Measurements from ENCODE around the gene BTBD9. TPM values are rescaled to one million over a fixed set of nuclear protein-coding genes. Genes with fewer than 3 reads are reported as not detected.

BTBD9 gene
- total RNA-seq, 2 donors from 2014 or later: 14.2 to 18.2 TPM

DNA sequence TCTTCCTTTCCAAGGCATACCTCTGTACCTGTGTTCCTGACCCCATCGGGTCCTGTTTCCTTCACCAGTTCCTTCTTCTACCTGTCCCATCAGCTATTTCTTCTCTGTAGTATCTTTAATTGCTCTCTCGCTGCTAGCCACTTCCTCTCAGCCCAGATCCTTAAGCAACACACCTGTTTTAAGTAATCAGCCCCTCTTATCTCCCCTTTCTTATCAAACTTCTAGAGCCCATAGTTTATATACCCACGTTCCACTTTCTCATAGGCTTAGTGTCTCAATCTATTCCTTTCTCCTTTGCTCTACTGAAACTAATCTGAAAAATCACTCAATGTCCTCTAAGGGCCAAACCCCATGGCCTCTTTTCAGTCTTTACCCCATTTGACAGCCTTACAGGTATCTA is 239.6 kb downstream of the BTBD9 start:
- TF ChIP-seq, protein P1, sequence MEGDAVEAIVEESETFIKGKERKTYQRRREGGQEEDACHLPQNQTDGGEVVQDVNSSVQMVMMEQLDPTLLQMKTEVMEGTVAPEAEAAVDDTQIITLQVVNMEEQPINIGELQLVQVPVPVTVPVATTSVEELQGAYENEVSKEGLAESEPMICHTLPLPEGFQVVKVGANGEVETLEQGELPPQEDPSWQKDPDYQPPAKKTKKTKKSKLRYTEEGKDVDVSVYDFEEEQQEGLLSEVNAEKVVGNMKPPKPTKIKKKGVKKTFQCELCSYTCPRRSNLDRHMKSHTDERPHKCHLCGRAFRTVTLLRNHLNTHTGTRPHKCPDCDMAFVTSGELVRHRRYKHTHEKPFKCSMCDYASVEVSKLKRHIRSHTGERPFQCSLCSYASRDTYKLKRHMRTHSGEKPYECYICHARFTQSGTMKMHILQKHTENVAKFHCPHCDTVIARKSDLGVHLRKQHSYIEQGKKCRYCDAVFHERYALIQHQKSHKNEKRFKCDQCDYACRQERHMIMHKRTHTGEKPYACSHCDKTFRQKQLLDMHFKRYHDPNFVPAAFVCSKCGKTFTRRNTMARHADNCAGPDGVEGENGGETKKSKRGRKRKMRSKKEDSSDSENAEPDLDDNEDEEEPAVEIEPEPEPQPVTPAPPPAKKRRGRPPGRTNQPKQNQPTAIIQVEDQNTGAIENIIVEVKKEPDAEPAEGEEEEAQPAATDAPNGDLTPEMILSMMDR (IDR thresholded peaks at IDR 0.05): no peak
- Histone ChIP-seq H3K36me3 (no peaks in the 10 kb centered on the region), H3K27me3 (no peaks in the 10 kb centered on the region), H3K4me3 (no peak overlapping the region), H3K4me1 (peaks cover 0 to 9% of the 10 kb centered on the region in 2 donors), H3K9me3 (no peaks in the 10 kb centered on the region), H3K27ac (no peak overlapping the region)
- DNase-seq (ENCODE audit: low spot score): no peak

DNA sequence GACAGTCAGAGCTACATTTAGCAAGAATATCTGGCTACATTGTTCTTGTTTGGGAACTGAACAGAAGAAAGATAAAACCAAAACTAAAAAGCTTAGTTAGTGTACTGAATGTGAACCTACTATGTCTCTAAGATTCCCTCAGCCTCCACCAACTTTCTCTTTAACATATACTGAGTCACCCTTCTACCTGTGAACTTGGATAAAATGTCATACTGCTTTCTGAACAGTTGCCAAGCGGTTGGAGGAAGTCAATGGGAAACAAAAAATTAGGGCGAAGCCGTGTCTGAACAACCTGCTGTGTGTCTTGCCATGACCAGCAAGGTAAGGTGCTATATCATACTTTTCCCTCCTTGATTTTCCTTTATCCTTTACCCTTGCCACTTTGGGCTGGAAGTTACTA is 243.5 kb downstream of the BTBD9 start:
- DNase-seq (ENCODE audit: low spot score): no peak
- Histone ChIP-seq H3K9me3 (no peaks in the 10 kb centered on the region), H3K4me1 (peaks cover 0 to 3% of the 10 kb centered on the region in 2 donors), H3K27me3 (no peaks in the 10 kb centered on the region), H3K36me3 (no peaks in the 10 kb centered on the region), H3K4me3 (no peak overlapping the region), H3K27ac (no peak overlapping the region)
- TF ChIP-seq, protein P1 (IDR thresholded peaks at IDR 0.05): no peak

DNA sequence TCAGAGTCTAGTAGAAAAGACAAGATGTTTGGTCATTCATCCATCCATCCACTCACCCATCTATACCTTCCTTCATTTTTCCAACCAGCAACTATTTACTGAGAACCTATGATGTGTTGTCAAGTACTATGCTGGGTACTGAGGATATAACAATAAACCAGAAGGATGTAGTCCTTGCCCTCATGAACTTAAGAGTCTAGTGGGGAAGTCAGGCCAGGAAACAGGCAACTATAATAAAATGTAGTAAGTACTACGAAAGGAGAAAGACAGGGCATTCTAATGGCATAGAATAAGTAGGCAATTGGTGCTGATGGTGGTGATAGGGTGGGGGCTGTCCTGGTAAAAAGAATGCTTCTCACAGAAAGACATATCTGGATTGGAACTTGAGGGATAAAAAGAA is 245.7 kb downstream of the BTBD9 start:
- TF ChIP-seq, protein P1 (IDR thresholded peaks at IDR 0.05): no peak
- H3K36me3 ChIP-seq: no peaks in the 10 kb centered on the region
- H3K9me3 ChIP-seq: no peaks in the 10 kb centered on the region
- no peaks in the 10 kb centered on the region for H3K27me3 ChIP-seq
- H3K4me1 ChIP-seq: peaks cover 0 to 3% of the 10 kb centered on the region in 2 donors
- no peak overlapping the region for H3K27ac ChIP-seq
- no peak overlapping the region for H3K4me3 ChIP-seq
- no peak for DNase-seq (ENCODE audit: low spot score)

DNA sequence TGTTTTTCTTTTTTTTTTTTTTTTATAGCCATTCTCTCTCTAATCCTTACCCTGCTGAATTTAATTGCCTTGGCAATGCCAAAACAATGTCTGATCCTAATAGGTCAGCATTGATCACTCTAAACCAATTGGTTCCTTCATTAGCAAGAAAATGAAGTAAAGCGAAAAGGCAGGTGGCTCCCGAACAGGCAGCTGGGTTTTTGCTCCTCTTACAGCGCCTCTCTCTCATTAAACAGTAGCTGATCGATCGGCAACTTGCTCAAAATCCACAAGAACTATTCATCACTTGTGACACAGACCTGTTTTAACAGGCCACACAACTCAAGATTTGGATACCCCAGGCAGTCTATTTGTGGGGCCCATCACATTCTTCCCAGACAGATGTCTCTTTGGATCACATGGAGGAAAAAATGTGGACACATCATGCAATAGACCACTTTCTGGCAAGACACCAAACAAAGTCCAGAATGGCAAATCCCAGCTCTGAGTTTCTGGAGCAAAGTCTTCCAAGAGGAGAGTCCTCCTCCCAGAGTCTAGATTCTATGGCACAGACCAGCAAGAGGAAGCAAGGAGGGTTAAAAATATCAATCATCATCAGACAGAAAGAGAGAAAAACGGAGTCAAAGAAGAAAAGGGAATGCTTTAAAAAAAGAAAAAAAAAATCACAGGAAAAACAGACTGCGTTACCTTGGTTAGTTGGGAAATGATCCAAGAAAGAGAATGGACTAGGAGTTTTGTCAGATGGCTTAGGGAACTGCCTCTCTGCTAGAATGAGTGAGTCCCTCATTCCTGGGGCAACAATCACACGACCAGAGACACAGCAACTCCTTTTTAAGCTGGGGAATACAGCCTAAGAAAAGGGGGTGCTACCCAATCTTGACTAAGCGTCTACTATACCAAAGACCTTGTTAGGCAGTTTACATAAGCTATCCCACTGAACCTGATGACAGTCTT is 247.8 kb downstream of the BTBD9 start:
- TF ChIP-seq, protein P1 (IDR thresholded peaks at IDR 0.05): no peak
- Histone ChIP-seq H3K27ac (no peak overlapping the region), H3K27me3 (no peaks in the 10 kb centered on the region), H3K4me1 (peaks cover 0 to 3% of the 10 kb centered on the region in 2 donors), H3K4me3 (no peak overlapping the region), H3K36me3 (no peaks in the 10 kb centered on the region), H3K9me3 (no peaks in the 10 kb centered on the region)
- no peak for DNase-seq (ENCODE audit: low spot score)

DNA sequence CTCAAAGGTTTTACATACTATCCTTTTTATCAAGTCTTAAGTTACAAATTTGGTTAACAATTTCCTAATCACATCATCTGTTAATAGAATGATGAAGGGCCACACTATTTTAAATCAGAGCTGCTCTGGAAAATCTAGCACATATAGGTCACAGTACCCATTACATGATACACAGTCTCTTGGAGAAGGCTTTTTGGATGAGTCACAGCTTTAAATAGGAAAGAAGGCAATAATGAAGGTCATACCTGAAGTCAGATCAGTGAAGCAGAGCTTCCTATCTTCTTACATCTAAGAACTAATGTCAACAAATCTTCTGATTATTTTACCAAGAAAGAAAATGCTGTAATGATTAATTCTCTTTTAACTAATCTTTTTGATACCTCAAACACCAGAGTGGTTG is 248.5 kb downstream of the BTBD9 start:
- no peaks in the 10 kb centered on the region for H3K27me3 ChIP-seq
- H3K4me3 ChIP-seq: no peak overlapping the region
- H3K27ac ChIP-seq: no peak overlapping the region
- H3K36me3 ChIP-seq: no peaks in the 10 kb centered on the region
- H3K9me3 ChIP-seq: no peaks in the 10 kb centered on the region
- H3K4me1 ChIP-seq: peaks cover 0 to 3% of the 10 kb centered on the region in 2 donors
- TF ChIP-seq, protein P1 (IDR thresholded peaks at IDR 0.05): no peak
- DNase-seq (ENCODE audit: low spot score): no peak

Data from right atrium auricular region (tissue), 2 donors.